ENCODE results near the gene TSPYL6. TPM values are rescaled to one million over a fixed set of nuclear protein-coding genes. Genes with fewer than 3 reads are reported as not detected.

Gene TSPYL6
- total and polyA plus RNA-seq, 2 experiments from 2014 or later, result not detected

DNA sequence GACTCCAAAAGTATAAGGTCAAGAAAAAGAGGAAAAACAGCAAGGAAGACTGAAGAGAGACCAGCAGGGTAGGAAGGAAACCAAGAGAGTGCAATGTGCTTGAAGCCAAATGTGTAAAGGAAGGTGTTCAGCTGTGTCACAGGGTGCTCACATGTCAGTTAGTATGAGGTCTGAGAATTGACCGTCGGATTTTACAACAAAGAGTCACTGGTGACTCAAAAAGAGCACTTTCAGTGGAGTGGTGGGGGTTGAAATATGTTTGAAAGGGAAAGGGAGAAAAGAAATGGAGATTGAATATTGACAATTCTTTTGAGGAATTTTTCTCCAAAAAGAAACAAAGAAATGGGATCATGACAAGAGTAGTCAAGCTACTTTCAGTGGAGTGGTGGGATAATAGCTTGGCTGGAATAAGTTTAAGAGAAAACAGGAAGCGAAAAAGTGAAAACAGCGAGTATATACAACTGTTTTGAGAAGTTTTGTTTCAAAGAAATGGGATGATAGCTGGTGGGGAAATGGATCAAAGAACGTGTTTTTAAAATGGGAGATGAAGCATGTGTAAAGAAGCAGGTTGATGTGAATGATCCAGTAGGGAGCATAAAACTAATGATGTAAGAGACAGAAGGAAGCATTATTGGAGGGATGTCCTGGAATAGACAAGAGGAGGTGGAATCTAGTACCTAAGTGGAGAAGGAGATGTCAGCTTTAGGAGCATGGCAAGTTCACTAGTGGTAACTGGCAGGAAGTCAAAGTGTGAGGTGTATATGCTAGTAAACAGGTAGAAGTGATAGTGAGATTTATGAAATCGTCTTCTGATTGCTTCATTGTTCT is 3.6 kb upstream of the TSPYL6 start (continued):
- TF ChIP-seq, protein P1, sequence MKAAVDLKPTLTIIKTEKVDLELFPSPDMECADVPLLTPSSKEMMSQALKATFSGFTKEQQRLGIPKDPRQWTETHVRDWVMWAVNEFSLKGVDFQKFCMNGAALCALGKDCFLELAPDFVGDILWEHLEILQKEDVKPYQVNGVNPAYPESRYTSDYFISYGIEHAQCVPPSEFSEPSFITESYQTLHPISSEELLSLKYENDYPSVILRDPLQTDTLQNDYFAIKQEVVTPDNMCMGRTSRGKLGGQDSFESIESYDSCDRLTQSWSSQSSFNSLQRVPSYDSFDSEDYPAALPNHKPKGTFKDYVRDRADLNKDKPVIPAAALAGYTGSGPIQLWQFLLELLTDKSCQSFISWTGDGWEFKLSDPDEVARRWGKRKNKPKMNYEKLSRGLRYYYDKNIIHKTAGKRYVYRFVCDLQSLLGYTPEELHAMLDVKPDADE (IDR thresholded peaks at IDR 0.05), result no peak
- TF ChIP-seq NANOG (IDR thresholded peaks at IDR 0.05; ENCODE audit: borderline replicate concordance), result no peak

DNA sequence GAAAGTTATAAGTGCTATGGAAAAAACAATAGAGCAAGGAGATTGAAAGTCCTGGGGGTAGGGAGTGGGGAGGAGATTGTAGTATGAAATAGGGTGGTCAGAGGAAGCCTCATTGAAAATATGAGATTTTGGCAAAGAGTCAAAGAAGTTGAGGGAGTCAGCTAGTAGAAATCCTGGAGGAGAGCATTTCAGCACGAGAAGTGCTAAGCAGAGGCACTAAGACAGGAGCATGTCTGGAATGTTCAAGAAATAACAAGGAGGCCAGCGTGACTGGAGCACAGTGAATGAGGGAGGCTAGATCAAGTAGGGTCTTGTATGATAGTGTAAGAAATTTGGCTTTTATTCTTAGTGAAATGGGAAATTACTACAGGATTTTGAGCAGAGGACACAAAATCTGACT is 2.1 kb upstream of the TSPYL6 start:
- no peak overlapping the region for H3K4me3 ChIP-seq
- 0 out of 2 replicates have a peak, but pooled peaks cover 5% of the 10 kb centered on the region for H3K9me2 ChIP-seq (ENCODE audit: insufficient read depth)
- no peak for TF ChIP-seq CREB1 (CRISPR knock-in tag; IDR thresholded peaks at IDR 0.05; ENCODE audit: low read depth)
- TF ChIP-seq JUNB (IDR thresholded peaks at IDR 0.05; ENCODE audit: unreplicated experiment), result no peak
- TF ChIP-seq, protein P2, sequence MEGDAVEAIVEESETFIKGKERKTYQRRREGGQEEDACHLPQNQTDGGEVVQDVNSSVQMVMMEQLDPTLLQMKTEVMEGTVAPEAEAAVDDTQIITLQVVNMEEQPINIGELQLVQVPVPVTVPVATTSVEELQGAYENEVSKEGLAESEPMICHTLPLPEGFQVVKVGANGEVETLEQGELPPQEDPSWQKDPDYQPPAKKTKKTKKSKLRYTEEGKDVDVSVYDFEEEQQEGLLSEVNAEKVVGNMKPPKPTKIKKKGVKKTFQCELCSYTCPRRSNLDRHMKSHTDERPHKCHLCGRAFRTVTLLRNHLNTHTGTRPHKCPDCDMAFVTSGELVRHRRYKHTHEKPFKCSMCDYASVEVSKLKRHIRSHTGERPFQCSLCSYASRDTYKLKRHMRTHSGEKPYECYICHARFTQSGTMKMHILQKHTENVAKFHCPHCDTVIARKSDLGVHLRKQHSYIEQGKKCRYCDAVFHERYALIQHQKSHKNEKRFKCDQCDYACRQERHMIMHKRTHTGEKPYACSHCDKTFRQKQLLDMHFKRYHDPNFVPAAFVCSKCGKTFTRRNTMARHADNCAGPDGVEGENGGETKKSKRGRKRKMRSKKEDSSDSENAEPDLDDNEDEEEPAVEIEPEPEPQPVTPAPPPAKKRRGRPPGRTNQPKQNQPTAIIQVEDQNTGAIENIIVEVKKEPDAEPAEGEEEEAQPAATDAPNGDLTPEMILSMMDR (conservative IDR thresholded peaks at IDR 0.05; ENCODE audit: low read depth in 2 of 2), result no peak
- no peak for TF ChIP-seq STAT1 (IDR thresholded peaks at IDR 0.05; ENCODE audit: unreplicated experiment)
- no peak for TF ChIP-seq ZNF331 (CRISPR knock-in tag; IDR thresholded peaks at IDR 0.05; ENCODE audit: low read depth)
- TF ChIP-seq, protein P1 (IDR thresholded peaks at IDR 0.05), result no peak
- no peak for TF ChIP-seq ZNF114 (CRISPR knock-in tag; IDR thresholded peaks at IDR 0.05)
- no peak for TF ChIP-seq POLR2AphosphoS5 (IDR thresholded peaks at IDR 0.05; ENCODE audit: low read depth)
- no peak for TF ChIP-seq NANOG (IDR thresholded peaks at IDR 0.05; ENCODE audit: borderline replicate concordance)
- TF ChIP-seq, protein P3, sequence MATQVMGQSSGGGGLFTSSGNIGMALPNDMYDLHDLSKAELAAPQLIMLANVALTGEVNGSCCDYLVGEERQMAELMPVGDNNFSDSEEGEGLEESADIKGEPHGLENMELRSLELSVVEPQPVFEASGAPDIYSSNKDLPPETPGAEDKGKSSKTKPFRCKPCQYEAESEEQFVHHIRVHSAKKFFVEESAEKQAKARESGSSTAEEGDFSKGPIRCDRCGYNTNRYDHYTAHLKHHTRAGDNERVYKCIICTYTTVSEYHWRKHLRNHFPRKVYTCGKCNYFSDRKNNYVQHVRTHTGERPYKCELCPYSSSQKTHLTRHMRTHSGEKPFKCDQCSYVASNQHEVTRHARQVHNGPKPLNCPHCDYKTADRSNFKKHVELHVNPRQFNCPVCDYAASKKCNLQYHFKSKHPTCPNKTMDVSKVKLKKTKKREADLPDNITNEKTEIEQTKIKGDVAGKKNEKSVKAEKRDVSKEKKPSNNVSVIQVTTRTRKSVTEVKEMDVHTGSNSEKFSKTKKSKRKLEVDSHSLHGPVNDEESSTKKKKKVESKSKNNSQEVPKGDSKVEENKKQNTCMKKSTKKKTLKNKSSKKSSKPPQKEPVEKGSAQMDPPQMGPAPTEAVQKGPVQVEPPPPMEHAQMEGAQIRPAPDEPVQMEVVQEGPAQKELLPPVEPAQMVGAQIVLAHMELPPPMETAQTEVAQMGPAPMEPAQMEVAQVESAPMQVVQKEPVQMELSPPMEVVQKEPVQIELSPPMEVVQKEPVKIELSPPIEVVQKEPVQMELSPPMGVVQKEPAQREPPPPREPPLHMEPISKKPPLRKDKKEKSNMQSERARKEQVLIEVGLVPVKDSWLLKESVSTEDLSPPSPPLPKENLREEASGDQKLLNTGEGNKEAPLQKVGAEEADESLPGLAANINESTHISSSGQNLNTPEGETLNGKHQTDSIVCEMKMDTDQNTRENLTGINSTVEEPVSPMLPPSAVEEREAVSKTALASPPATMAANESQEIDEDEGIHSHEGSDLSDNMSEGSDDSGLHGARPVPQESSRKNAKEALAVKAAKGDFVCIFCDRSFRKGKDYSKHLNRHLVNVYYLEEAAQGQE (IDR thresholded peaks at IDR 0.05; ENCODE audit: unreplicated experiment), result no peak

More for the DNA sequence above, 2.1 kb upstream of the TSPYL6 start:
- Mint-ChIP-seq H3K9me3 (no peaks in the 10 kb centered on the region), H3K36me3 (ENCODE audit: low read depth) (no peaks in the 10 kb centered on the region), H3K27ac (no peak overlapping the region), H3K4me3 (no peak overlapping the region), H3K4me1 (peaks cover 6% of the 10 kb centered on the region; the same call in 2 of the 3 replicates), H3K27me3 (ENCODE audit: insufficient read depth, low read depth, poor library complexity) (no peaks in the 10 kb centered on the region)
- no peaks in the 10 kb centered on the region for H3K79me2 ChIP-seq (replicated peaks; ENCODE audit: insufficient read depth)
- H3K27ac ChIP-seq (ENCODE audit: low read depth), result no peak overlapping the region
- H3K27me3 ChIP-seq (ENCODE audit: insufficient read depth), result no peaks in the 10 kb centered on the region
- ATAC-seq (no peak), DNase-seq (ENCODE audit: low spot score) (no peak)
- no peaks in the 10 kb centered on the region for H3F3A ChIP-seq (replicated peaks; ENCODE audit: low read depth)
- H2AFZ ChIP-seq, result no peak overlapping the region
- H3K4me2 ChIP-seq, result no peak overlapping the region
- H4K20me1 ChIP-seq (replicated peaks; ENCODE audit: insufficient read depth), result no peaks in the 10 kb centered on the region
- H3K4me1 ChIP-seq (ENCODE audit: insufficient read depth), result no peaks in the 10 kb centered on the region
- H3K36me3 ChIP-seq (ENCODE audit: insufficient read depth), result no peaks in the 10 kb centered on the region
